HG03460 (cell line): ENCODE measurements around the gene PUDP.
"Not testable (repeated sequence)": the region's sequence is repeated elsewhere in the genome, so short reads cannot be mapped to it uniquely, and the experiment has no call there.

Source experiments
- ATAC-seq: cut with Tn5 transposase; IDR thresholded peaks from one replicate; pipeline ENCODE4 v1.9.1; 2021; ENCODE audit not compliant: unreplicated experiment

Gene PUDP

GRCh38 chrX:7045238-7045955 is 102.6 kb downstream of the PUDP start:
- no peak for ATAC-seq

DNA sequence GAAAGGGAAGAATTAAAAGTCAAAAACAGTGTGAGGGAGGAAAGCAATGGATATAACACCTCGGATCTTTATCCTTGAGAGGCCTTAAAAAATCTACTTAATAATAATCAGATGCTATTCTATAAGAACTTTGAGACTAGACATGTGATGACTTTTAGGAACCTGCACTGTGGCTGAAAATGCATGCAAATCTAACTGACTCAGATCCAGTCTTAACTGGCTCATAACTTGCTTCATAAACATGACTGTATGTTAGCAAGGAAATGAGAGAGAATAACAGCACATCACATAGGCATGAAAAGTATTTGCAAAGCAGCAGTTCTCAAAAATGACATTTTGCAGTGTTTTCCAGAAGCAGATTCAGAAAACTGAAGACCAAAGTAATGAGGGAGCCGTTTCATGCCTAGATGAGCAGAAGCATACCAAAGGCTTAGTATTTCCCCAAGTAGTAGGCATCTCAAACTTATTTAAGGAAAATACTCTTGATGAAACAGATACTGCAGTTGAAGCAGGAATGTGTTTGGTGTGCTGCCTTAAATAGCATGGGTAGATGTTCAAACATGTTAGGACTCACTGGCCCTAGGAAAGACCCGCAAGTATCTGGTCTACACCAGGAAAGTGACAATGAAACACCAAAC is 104.0 kb downstream of the PUDP start:
- ATAC-seq: not testable (repeated sequence)

DNA sequence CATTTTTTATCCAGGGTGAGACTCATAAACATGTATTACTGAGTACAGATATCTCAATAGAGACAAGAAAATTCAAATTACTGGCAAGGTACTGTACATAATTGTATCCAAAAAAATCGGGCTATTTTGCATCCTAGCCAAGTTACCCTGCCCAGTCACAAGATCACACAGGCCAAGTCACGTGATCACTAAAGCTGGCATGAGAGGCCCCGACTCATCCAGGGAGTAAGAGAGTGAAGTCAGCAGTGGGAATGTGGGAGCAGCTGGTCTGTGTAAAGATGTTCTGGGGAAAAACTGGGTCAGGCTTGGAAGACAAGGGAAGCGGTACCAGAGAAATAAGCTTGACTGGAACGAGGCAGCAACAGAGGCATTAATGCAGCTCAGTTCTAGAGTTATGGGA is 119.7 kb downstream of the PUDP start:
- ATAC-seq: no peak

GRCh38 chrX:7027071-7027470 is 120.9 kb downstream of the PUDP start:
- ATAC-seq: no peak

- not testable (repeated sequence) for ATAC-seq
Observed at GRCh38 chrX:7026365-7026764, 121.6 kb downstream of the PUDP start.

- no peak for ATAC-seq
Observed at GRCh38 chrX:7025471-7025870, 122.5 kb downstream of the PUDP start.

DNA sequence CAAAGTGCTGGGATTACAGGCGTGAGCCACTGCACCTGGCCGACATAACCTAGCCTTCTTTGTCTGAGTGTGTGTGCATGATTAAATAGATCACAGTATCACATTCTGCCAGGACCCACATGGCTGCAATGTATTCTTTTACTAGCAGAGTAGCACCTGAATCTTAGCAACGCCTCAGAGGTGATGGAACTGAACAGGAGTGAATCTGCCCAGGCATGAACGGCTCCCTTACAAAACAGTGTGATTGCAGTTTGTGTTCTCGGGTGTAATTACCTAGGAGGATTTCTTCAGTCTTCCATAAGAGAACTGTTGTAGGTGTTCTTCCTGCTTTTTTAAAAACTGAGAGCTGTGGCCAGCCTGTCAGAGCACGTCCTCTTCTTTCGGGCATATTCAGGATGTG is 123.1 kb downstream of the PUDP start:
- no peak for ATAC-seq

DNA sequence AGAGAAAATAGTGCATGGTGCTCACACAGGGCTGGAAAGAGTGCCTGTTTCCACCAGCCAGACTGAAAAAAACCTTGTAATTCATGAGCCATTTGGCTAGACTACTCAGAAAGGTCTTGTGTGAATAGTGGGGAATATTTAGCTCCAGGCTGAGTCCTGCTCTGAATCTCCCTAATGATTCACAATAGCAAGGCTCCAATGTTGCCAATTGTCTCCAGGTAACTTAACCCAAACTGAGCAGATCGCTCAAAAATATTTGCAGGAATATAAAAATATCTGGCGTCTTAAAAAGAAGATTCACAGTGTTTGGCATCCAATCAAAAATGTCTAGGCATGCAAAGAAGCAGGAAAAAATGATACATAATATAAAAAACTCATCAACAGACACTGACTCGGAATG is 125.0 kb downstream of the PUDP start:
- not testable (repeated sequence) for ATAC-seq

DNA sequence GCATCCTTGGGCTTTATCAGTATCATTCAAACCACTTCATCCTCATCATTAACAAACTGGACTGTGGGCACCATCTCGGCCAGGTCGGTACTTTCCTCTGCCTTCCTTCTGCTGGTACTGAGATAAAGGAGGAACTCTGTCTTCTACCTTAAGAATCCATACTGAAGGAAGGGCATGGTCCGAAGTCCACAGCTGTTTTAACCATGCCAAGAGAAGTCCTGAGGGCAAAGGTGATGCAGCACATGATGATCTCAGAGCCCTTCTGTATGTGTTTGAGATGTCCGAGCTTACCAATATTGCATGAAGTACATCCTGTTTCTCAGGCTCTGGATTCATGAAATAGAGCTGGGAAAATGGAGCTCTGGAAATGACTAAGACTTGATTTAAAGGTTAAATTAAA is 126.0 kb downstream of the PUDP start:
- ATAC-seq: no peak

DNA sequence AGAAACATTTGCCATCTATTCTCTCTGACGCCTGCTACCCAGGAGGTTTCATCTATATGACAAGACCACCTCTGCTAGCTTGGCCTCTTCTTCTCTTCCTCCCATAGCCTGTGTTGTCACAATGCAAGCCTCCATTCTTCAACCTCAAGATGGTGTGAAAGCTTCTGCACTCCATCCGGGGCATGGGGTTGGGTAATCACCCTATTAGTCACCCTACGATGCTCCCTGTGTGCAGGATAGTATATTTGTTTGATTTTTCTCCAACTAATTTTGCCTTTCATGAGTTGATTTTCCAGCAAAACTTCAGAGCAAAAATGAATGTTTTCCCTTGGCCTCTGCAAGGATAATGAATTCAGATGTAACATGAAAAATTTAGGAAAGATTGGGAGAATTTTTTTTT is 128.4 kb downstream of the PUDP start:
- ATAC-seq: no peak

GRCh38 chrX:7012262-7012834 is 135.6 kb downstream of the PUDP start:
- not testable (repeated sequence) for ATAC-seq

GRCh38 chrX:7010897-7011296 is 137.1 kb downstream of the PUDP start:
- not testable (repeated sequence) for ATAC-seq

DNA sequence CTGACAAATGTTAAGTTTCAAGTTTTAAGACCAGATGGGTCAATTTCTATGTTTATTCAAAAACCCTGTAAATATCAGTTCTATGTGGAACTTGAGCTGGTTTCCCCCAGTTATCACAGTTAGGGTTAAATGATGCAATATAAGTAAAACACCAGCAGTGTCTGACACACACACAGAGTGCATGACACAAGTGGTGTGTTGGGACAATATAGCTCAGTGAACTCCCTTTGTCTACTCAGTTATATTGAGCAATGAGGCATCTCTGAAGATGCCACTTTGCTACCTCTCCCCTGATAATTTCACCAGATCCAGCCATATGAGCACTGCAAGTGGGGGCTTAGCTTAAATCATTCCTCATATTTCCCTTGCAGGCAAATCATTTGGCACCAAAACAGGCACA is 140.6 kb downstream of the PUDP start:
- ATAC-seq: not testable (repeated sequence)
